HG03469 (cell line): ENCODE measurements around the gene COL26A1.
"Not testable (repeated sequence)": the region's sequence is repeated elsewhere in the genome, so short reads cannot be mapped to it uniquely, and the experiment has no call there.

Source experiments
- ATAC-seq: cut with Tn5 transposase; IDR thresholded peaks from one replicate; pipeline ENCODE4 v1.9.1; 2021; ENCODE audit warnings: mild to moderate bottlenecking, moderate library complexity, moderate number of reproducible peaks; ENCODE audit not compliant: unreplicated experiment

COL26A1 gene

DNA sequence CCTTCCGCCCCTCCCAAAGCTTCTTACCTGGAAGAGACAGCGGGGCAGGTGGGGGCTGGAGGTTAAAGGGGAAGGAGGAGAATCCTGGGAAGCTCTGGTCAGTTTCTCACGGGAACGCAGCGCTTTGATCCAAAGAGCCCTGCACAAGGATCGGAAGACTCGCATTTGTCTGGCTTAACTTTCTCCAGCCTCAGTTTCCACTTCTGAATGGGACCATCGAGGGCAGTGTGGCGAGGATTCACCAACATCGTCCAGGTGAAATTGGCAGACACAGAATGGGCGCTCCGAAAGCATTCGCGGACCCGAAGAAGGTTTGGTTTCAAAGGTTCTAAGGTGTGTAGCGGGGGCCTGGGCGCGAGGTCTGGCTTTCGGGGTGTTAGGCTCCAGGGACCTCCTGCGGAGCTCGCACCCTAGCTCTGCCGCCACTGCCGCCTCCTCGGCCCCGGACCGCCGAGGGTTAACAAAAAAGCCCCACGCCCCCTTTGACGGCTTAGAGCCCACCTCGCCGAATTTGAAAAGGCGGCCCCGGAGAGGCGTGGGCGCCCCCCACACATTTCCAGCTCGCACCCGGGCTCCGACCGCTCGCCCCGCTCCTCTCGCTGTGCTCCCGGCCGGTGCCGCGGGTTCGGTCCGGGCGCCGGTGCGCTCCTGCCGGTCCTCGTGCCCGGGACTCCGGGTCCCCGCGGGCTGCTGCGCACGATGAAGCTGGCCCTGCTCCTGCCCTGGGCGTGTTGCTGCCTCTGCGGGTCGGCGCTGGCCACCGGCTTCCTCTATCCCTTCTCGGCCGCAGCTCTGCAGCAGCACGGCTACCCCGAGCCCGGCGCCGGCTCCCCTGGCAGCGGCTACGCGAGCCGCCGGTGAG lies at the start of gene COL26A1:
COL26A1 (plus strand) TSS at position 542 of the 862 bp plus-strand sequence; CDS start at position 700, 158 bp downstream.
- no peak for ATAC-seq

DNA sequence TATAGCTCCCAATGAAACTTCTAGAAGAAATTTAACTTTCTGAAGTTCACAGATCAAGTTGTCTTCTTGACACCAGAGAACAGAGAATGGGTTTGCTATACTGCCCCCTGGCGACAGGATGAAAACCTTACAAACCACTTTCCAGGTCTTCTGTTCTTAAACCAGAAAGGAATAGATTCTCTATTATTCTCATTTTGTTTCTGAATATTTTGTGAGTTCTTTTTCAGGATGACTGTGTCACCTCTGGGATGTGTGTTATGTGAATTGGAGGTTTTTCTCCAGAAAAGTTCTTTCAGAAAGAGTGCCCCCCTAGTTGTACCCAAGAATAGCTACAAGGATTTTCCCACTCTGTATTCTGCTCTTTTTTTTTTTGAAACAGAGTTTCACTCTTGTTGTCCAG lies 47.3 kb upstream of the COL26A1 start:
- no peak for ATAC-seq

DNA sequence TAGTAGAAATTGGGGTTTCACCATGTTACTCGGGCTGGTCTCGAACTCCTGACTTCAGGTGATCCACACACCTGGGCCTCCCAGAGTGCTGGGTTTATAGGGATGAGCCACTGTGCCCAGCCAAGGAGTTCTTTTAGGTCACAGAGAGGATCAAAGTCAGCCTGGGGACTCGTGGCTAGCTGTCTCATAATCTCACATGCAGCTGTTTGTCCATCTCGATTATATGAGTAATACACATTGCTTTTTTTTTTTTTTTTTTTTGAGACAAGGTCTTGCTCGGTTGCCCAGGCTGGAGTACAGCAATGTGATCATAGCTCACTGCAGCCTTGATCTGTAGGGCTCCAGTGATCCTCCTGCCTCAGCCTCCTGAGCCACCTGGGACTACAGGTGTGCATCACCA lies 43.3 kb upstream of the COL26A1 start:
- ATAC-seq: no peak

DNA sequence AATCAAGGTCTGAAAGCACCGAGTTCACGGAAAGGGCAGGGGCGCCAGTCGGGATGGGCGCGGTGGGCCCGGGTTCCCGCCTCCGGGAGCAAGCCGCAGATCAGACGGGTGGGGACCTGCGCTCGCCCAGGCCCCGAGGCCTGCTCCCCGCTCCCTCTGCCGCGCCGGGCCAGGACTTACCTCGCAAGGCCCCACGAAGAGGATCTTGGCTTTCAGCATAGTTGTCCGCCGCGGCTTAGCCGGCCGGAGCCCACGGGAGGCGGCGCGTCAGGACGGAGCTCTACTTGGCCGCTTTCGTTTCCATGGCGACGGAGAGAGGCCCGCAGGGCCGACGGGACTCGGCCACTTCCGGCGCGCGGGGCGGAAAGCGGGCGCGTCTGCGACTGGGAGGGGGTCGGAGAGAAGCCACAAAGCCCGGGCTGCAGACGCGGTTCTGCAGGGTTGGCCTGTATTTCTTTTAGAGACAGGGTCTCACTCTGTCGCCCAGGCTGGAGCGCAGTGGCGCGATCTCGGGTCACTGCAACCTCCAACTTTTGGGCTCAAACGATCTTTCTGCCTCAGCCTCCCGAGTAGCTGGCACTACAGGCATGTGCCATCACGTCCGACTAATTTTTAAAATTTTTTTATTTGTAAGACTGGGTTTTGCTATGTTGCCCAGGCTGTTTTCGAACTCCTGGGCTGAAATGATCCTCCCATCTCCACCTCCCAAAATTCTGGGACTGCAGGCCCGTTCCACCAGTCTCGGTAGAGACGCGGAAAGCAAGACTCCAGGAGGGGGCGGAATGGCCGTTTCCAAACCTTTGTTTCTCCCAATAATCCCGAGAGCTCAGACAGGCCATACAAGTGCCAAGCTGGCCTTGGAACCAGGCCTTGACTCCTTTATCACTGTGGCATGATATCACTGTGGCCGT lies 40.9 kb upstream of the COL26A1 start, which contains the start of gene IFT22:
IFT22 (minus strand) TSS at position 322 of the 911 bp plus-strand sequence; CDS start at position 219, 103 bp downstream.
- peak; percentile 61 for ATAC-seq

DNA sequence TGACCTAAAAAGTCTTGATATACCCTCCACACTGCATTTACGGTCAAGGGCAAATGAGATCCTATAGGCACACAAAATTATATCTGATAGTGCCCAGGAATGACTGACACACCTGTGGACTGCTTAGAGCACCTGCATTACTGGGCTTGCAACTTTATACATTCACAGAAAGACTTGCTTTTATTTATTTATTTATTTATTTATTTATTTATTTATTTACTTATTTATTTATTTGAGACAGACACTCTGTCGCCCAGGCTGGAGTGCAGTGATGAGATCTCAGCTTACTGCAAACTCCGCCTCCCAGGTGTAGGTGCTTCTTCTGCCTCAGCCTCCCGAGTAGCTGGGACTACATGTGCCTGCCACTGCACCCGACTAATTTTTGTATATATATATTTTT lies 34.5 kb upstream of the COL26A1 start:
- no peak for ATAC-seq

DNA sequence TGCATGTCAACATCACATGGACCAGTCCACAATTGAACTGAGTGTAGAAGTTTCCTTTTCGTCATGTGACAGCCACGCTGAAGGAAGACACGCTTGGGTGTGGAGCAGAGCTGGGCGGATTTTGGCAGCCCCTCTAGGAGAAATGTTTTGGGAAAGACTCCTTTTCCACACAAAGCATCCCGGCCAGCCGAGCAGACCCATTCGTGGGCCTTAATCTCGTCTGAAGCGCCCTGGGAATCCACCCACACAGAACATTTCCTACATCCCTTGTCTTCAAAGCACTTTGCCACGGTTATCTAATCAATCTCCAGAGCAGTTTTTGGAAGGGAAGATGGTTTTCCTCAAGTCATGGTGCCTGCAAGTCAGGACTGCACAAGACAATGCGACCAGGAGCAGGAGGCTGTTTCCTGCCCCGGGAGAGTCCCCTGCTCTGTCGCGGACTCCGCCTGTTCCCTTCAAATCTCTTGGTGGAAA lies 32.6 kb upstream of the COL26A1 start:
- no peak for ATAC-seq

DNA sequence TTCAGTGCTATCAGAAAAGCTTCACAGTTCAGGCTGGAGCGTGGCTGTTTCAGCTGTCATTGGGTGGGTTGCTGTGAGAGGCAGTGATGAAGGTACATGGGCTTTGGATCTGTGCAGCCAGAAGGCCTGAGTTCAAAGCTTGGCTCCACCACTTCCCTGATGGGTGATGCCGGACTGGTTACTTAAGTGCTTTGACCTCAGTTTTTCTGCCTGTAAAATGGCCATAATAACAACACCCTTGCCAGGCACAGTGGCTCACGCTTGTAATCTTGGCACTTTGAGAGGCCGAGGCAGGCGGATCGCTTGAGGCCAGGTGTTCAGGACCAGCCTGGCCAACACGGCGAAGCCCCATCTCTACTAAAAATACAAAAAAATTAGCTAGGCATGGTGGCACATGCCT lies 30.6 kb upstream of the COL26A1 start:
- no peak for ATAC-seq

DNA sequence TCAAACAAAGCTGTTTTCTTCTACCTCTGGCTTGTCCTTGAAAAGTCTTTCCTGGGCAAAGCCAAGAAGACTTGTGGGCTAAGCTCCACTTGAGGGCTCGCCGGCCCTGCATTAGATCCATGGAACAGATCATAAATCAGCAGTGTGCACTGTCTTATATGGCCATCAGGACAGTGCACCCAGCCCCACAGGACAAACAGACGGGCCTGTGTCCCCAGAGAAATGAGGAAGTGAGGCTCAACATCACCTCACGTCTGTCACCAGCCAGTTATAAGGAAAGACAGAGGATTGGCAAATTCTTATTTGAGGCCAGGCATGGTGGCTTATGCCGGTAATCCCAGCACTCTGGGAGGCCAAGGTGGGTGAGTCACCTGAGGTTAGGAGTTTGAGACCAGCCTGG lies 28.8 kb upstream of the COL26A1 start:
- ATAC-seq: no peak

DNA sequence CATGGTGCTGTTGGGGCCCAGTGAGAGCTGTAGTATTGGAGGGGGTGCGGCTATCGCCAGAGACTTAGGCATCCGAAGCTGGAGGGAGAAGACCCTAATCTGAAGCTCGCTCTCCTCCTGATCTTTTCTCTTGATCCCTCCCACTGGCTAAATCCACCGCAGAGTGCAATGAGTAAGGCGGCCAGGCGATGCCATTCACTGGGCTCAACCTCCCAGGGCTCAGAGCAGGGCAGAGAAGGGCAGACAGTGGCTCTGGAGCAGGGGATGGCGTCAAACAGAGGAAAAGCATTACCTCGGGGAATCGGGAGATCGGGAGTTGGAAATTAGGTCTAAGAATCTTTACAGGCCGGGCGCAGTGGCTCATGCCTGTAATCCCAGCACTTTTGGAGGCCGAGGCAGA lies 22.3 kb upstream of the COL26A1 start:
- ATAC-seq: no peak

DNA sequence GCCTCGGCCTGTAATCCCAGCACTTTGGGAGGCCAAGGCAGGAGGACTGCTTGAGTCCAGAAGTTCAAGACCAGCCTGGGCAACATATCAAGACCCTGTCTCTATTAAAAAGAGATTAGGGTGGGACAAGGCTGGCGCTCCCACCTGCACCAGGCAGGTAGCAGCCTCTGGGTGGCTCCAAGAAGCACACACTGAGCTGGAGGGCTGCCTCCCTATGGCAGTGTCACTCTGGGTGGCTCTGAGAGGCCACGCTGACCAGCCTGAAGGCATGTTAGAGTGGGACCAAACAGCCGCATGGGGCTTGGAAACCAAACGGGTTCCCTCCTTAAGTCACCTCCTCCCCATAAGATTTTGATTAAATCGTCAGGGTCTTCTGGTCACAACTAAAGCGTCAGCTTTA lies 19.8 kb upstream of the COL26A1 start:
- no peak for ATAC-seq

DNA sequence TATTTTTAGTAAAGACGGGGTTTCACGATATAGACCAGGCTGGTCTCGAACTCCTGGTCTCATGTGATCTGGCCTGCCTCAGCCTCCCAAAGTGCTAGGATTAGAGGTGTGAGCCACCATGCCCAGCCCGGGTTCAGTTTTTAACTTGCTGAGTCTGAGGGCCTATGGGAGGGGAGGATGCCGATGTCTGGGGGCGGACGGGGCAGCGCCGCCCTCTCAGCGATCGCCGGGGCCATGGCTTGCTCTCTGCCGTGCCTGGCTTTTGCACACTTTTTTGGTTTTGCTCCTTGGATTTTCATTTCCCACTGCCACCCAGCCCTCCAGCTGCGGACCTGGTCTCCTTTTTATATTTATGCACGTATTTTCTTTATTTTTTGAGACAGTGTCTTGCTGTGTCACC lies 15.2 kb upstream of the COL26A1 start:
- ATAC-seq: no peak

DNA sequence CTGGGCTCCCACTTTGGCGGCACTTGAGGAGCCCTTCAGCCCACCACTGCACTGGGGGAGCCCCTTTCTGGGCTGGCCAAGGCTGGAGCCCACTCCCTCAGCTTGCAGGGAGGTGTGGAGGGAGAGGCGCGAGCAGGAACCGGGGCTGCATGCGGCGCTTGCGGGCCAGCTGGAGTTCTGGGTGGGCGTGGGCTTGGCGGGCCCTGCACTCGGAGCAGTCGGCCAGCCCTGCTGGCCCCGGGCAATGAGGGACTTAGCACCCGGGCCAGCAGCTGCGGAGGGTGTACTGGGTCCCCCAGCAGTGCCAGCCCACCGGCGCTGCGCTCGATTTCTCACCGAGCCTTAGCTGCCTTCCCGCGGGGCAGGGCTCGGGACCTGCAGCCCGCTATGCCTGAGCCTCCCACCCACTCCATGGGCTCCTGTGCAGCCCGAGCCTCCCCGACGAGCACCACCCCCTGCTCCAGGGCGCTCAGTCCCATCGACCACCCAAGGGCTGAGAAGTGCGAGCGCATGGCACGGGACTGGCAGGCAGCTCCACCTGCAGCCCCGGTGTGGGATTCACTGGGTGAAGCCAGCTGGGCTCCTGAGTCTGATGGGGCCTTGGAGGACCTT lies 14.1 kb upstream of the COL26A1 start:
- ATAC-seq: not testable (repeated sequence)

DNA sequence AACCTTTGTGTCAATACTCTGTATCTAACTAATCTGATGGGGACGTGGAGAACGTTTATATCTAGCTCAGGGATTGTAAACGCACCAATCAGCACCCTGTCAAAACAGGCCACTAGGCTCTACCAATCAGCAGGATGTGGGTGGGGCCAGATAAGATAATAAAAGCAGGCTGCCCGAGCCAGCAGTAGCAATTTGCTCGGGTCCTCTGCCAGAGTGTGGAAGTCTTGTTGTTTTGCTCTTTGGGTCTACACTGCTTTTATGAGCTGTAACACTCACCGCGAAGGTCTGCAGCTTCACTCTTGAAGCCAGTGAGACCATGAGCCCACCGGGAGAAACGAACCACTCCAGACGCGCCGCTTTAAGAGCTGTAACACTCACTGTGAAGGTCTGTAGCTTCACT lies 13.4 kb upstream of the COL26A1 start:
- not testable (repeated sequence) for ATAC-seq

DNA sequence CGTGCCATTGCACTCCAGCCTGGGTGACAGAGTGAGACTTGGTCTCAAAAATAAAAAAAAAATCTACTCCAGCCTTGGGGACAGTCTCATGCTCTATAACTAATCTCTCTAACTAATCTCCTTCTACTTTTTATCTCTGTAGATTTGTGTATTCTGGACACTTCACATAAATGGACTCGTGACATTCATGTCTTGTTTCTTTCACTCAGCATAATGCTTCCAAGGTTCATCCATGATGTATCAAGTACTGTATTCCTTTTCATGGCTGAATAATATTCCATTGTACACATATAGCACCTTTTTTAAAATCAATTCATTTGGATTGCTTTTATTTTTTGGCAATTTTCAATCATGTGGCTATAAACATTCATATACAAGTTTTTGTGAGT lies 9.8 kb upstream of the COL26A1 start:
- ATAC-seq: no peak

DNA sequence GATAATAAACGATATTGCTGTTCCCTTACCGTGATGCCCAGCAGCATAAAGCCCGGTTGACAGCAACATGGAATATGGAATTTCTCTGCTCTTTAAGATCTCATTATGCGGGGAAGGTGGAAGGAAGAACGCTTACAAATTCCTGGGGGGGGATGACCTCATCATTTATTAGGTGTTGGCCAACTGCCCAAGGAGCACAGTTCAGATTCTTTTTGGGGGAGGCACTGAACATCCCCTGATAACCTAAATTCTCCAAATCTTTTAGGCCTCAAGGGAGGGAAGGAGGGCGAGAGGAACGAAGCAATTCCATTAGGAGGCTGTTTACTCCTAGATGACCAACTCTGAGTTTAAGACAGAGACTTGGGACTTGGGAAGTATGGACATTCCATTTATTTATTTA lies 5.2 kb upstream of the COL26A1 start:
- no peak for ATAC-seq

DNA sequence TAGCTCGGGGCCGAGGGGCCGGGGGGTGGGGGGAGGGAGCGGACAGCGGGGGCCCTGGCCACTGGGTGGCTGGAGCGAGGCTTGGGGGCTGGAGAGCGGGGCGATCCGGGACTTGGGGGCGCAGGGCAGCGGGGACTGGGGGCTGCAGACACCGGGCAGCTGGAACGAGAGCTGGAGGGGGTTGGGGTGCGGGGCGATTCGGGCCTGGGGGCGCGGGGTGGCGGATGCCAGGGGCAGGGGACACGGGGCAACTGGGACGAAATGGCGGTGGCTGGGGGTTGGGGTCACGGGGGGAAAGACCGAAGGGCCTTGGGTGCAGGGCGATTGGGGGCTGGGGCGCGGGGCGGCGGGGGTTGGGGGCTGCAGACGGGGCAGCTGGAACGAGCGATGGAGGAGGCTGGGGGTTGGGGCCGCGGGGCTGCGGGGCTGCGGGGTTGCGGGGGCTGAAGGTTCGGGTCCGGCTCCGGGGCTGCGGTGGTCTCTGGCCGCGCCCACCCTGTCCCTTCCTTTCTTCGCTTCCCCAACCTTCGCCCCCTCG lies 590 bp downstream of the COL26A1 start:
- no peak for ATAC-seq

DNA sequence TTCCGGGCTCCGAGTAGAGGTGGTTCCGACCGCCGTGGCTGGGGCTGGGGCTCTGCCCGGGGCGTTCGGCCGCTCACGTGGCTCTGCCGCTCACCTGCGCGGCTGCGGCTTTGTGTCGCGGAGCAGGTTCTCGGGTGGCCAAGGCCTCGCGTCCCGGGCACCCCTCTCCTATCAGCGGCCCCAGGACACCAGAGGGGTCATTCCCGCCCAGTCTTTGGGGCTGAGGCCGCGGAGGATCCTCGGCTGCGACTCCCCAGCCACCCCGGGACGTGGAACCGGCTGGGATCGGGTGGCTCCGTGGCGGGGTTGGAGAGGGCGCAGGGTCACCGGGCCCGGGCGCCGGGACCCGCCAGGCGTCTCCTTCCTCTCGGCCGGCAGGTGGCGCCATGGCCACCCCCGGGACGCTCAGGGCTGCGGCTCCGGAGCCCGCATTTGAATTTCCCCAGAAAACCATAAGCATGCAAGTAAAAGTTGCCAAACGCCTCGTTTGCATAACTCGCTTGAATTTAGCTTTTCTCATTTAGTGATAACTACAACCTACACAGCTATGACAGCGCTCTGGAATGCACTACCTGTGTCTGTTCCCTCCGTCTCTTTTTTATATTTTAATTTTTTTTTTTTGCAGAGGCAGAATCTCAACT lies 1.2 kb downstream of the COL26A1 start:
- ATAC-seq: no peak

DNA sequence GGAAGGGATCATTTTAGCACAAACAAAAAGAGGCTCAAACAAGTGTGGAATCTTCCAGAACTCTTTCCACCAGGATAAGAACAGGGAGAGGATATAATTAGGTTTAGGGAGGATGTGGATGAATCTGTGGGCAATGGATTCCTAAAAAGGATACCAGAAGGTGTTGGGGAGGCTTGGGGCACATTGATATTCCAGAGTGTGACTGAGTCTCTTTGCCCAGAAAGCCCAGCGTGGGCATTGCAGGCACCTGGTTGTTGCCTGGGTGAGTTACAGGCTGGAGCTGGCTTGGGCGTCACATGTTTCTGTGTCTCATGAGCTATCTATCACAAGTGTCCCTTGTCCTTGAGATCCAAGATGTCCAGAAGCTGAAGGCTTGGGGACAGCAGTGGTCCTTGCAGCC lies 3.3 kb downstream of the COL26A1 start:
- ATAC-seq: no peak

DNA sequence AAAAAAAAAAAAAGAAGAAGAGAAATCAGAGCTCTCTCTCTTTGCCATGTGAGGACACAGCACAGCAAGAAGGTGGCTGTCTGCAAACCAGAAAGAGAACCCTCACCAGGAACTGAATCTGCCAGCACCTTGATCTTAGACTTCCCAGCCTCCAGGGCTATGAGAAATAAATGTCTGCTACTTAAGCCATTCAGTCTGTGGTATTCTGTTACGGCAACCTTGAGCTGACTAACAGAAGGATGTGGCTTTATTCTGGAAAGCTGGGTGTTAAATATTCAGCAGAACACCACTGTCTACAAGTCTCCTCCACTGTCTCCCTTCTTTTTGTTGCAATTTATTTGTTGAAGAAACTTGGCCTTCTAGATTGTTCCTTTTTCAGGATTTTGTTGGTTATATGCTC lies 5.0 kb downstream of the COL26A1 start:
- ATAC-seq: no peak

DNA sequence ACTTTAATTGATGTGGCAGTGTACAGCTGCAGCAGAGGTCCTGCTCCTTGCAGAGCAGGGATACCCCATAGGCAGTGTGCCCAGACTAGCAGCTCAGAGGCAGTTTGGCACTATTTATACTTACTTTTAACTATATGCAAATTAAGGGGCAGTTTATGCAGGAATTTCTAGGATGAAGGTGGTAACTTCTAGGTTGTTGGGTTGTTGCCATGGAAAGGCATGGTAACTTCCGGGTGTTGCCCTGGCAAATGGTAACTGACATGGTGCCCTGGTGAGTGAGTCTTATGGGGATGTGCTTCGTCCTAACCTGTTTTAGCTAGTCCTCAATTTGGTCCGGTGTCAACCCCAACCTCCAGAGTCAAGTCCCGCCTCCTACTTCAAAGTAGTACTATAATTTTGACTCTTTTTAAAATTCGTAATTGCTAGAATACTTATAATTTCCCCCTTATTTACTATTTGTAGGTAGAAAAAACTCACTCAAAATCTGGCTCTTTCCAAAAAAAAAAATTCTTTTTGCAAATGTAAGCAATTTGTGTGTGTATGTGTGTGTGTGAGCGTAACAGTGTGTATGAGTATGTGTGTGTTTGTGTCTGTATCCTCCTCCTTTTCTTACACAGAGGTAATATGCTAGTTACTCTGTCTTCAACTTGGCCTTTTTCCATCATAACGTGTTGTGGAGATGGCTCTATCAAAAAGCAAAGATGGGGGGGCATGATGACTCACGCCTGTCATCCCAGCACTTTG lies 5.9 kb downstream of the COL26A1 start:
- no peak for ATAC-seq
